Erythroblast (primary cell): ENCODE data around the gene TMEM154.
A peak's percentile ranks its signal among the peaks of the same experiment; 100 is the strongest.

ENCODE experiments used
- DNase-seq, 2 experiments: peaks; one replicate each; lab custom pipeline; 2025; lab: John Stamatoyannopoulos, UW
- GATA1 ChIP-seq: IDR thresholded peaks from 2 replicates; pipeline ENCODE4 v1.6.1; 2011; ENCODE audit warnings: low read depth, mild to moderate bottlenecking, control low read depth, low read length, moderate library complexity
- POLR2A ChIP-seq: IDR thresholded peaks from 2 replicates; pipeline ENCODE4 v1.6.1; 2011; ENCODE audit warnings: mild to moderate bottlenecking, low read length

TMEM154 gene

GRCh38 chr4:152684587-152684986, 4.8 kb upstream of the TMEM154 start:
- TF ChIP-seq GATA1 (no peak), POLR2A (no peak)
- no peak for DNase-seq

- no peak for DNase-seq
- TF ChIP-seq POLR2A = no peak
- no peak for TF ChIP-seq GATA1
Observed at GRCh38 chr4:152684007-152684406, 4.2 kb upstream of the TMEM154 start.

- TF ChIP-seq POLR2A (no peak), GATA1 (no peak)
- peak; percentile 16 to 28 for DNase-seq
Observed at GRCh38 chr4:152682143-152682941, 2.5 kb upstream of the TMEM154 start.

GRCh38 chr4:152680988-152681603, 1.3 kb upstream of the TMEM154 start:
- no peak for TF ChIP-seq GATA1
- no peak for TF ChIP-seq POLR2A
- no peak for DNase-seq

GRCh38 chr4:152678841-152679240, 956 bp downstream of the TMEM154 start:
- no peak for DNase-seq
- TF ChIP-seq GATA1 (no peak), POLR2A (no peak)

GRCh38 chr4:152677117-152677516, 2.7 kb downstream of the TMEM154 start:
- peak; percentile 35 to 46 for DNase-seq
- TF ChIP-seq GATA1 (no peak), POLR2A (no peak)

- no peak for DNase-seq
- no peak for TF ChIP-seq GATA1
Observed at GRCh38 chr4:152676052-152676854, 3.5 kb downstream of the TMEM154 start.

GRCh38 chr4:152674359-152674758, 5.4 kb downstream of the TMEM154 start:
- TF ChIP-seq POLR2A (no peak), GATA1 (no peak)
- no peak for DNase-seq

- DNase-seq = no peak
- no peak for TF ChIP-seq GATA1
- no peak for TF ChIP-seq POLR2A
Observed at GRCh38 chr4:152673489-152673888, 6.3 kb downstream of the TMEM154 start.

GRCh38 chr4:152672206-152673092, 7.3 kb downstream of the TMEM154 start:
- no peak for DNase-seq
- no peak for TF ChIP-seq GATA1
- no peak for TF ChIP-seq POLR2A

- TF ChIP-seq POLR2A = no peak
- no peak for TF ChIP-seq GATA1
- no peak for DNase-seq
Observed at GRCh38 chr4:152668338-152668964, 11.3 kb downstream of the TMEM154 start.

- no peak for DNase-seq
- TF ChIP-seq GATA1 (no peak), POLR2A (no peak)
Observed at GRCh38 chr4:152667781-152668180, 12.0 kb downstream of the TMEM154 start.

GRCh38 chr4:152666946-152667345, 12.9 kb downstream of the TMEM154 start:
- no peak for DNase-seq

More at GRCh38 chr4:152666946-152667345, 12.9 kb downstream of the TMEM154 start:
- TF ChIP-seq POLR2A (no peak), GATA1 (no peak)
